Adrenal gland (tissue), 5 donors: ENCODE measurements around the gene C3.

Experiments
- CTCF ChIP-seq, 6 experiments: fragments of 450-650 bp in 4 of 6; fragments of 200-600 bp in 2 of 6; sonication (generic) in 1 of 6; IDR thresholded peaks; 1 replicate in 5 of 6; 2 replicates in 1 of 6; pipeline versions ENCODE4 v1.5.1 to v1.8.0; 2016 to 2021; ENCODE audit warnings: antibody characterized with exemption in 6 of 6, mild to moderate bottlenecking in 2 of 6, moderate library complexity in 1 of 6
- POLR2A ChIP-seq, 2 donors: fragments of 450-650 bp; IDR thresholded peaks; one replicate each; pipeline ENCODE4 v1.6.1; 2017; ENCODE audit warnings: antibody characterized with exemption in 2 of 2, mild to moderate bottlenecking in 2 of 2, moderate library complexity in 1 of 2
- donor health status: DM: no; HTN: no; CAD: no.

DNA sequence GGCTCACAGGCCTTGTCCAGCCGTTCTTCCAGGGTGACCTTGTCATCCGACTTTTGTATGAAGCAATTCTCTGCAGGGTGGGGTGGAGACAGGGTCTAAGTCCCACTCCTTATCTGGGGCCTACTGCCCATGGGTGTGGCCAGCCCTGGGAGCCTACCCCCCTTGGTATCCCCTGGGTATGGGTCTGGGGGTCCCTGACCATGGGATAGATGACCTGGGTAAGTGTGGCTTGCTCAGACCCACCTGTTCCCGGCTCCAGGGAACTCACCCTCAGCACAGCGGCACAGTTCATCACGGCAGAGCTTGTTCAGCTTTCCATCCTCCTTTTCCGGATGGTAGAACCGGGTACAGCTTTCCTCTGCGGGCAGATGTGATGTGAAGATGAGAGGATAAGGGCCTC is 41.3 kb downstream of the C3 start:
- no peak for TF ChIP-seq CTCF (IDR thresholded peaks at IDR 0.05)
- no peak for TF ChIP-seq POLR2A (IDR thresholded peaks at IDR 0.05)
